ENCODE results near the gene AMPD3. TPM values are rescaled to one million over a fixed set of nuclear protein-coding genes. Genes with fewer than 3 reads are reported as not detected.

AMPD3 gene
- total RNA-seq, 1 donor from 2014 or later = 3.4 TPM

GRCh38 chr11:10456519-10456918 is 1.5 kb downstream of the AMPD3 start:
- TF ChIP-seq CTCF (IDR thresholded peaks at IDR 0.05; ENCODE audit: borderline replicate concordance) = no peak
- Histone ChIP-seq H3K36me3 (no peaks in the 10 kb centered on the region), H3K4me1 (peaks cover 14% of the 10 kb centered on the region), H3K27ac (replicated peaks) (no peak overlapping the region), H3K9me3 (replicated peaks) (no peaks in the 10 kb centered on the region), H3K27me3 (ENCODE audit: low read depth) (peaks cover 29% of the 10 kb centered on the region), H3K4me3 (peak overlapping the region; percentile 48)
- no peak for DNase-seq
- intact Hi-C loops (cut with micrococcal nuclease) = no loop called here

DNA sequence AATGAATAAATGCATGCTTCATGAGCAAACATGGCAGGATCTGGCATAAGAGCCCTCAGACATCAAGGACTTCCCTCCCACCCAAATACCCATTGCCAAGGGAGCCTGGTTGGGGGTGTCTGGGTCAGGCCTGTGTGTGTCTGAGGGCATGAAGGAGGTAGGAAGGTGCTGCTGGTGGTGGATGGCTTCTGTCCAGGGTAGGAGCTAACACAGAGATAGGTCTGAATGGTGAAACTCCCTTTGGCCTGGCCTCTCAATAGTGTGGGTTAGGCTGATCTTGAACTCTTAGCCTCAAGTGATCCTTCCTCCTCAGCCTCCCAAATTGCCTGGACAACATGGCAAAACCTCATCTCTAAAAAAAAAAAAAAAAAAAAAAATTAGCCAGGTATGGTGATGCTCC is 2.8 kb downstream of the AMPD3 start:
- Histone ChIP-seq H3K27me3 (ENCODE audit: low read depth) (peaks cover 21% of the 10 kb centered on the region), H3K4me3 (no peak overlapping the region), H3K4me1 (peaks cover 12% of the 10 kb centered on the region), H3K9me3 (replicated peaks) (no peaks in the 10 kb centered on the region), H3K27ac (replicated peaks) (no peak overlapping the region), H3K36me3 (no peaks in the 10 kb centered on the region)
- intact Hi-C loops (cut with micrococcal nuclease) = no loop called here
- TF ChIP-seq CTCF (IDR thresholded peaks at IDR 0.05; ENCODE audit: borderline replicate concordance) = no peak
- DNase-seq = no peak

DNA sequence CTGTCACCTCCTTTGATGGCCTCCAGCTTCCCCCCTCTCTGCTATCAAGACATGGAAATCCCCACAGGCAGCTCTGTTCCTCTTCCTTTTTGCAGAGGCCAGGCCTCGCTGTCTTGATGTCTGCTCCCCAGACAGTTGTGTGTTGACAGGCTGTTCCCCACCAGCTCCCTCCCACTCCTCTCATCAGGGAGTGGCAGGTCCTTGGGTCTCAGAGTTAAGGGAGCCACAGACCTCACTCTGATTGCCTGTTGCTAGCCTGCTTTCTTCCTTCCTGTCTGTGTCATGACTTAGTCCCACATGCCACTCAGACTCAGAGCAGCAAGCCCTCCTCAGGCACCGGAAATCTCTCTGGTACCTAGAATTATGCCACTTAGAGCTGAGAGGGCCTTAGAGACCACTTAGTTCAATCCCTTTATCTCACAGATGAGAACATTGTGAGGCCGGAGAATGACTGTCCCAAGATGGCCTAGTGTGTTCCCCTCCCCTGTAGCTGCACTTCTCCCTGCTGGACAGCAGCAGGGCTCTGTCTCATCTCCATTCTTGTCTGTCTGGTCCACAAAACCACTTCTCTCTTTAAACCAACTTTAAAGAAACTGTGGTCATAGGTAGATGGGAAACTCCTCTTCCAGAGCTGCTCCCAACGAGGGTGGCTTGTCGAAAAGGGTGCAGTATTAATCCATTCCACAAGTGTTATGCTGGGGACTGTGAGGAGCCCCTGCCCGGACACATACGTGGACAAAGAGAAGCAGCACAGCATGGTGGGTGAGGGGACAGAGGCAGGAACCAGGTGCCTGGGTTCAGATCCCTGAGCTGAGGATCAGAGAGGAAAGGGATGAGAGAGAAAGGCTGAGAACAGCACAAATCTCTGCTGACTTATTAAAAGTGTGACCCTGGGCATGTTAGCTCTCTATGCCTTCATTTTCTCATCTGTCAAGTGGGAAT is 4.2 kb downstream of the AMPD3 start:
- peak overlapping the region; percentile 12 for H3K27ac ChIP-seq (replicated peaks)
- peaks cover 12% of the 10 kb centered on the region for H3K4me1 ChIP-seq
- H3K9me3 ChIP-seq (replicated peaks) = no peaks in the 10 kb centered on the region
- DNase-seq = no peak
- no peak for TF ChIP-seq CTCF (IDR thresholded peaks at IDR 0.05; ENCODE audit: borderline replicate concordance)
- H3K27me3 ChIP-seq (ENCODE audit: low read depth) = peaks cover 13% of the 10 kb centered on the region
- H3K4me3 ChIP-seq = no peak overlapping the region
- intact Hi-C loops (cut with micrococcal nuclease) = no loop called here
- no peaks in the 10 kb centered on the region for H3K36me3 ChIP-seq

- H3K27ac ChIP-seq (replicated peaks) = no peak overlapping the region
- peaks cover under 1% of the 10 kb centered on the region for H3K27me3 ChIP-seq (ENCODE audit: low read depth)
- H3K9me3 ChIP-seq (replicated peaks) = no peaks in the 10 kb centered on the region
- TF ChIP-seq CTCF (IDR thresholded peaks at IDR 0.05; ENCODE audit: borderline replicate concordance) = no peak
- peaks cover 10% of the 10 kb centered on the region for H3K4me1 ChIP-seq
- no peak for DNase-seq
- intact Hi-C loops (cut with micrococcal nuclease) = no loop called here
- no peaks in the 10 kb centered on the region for H3K36me3 ChIP-seq
- H3K4me3 ChIP-seq = no peak overlapping the region
Measured at GRCh38 chr11:10460611-10461275, 5.7 kb downstream of the AMPD3 start.

DNA sequence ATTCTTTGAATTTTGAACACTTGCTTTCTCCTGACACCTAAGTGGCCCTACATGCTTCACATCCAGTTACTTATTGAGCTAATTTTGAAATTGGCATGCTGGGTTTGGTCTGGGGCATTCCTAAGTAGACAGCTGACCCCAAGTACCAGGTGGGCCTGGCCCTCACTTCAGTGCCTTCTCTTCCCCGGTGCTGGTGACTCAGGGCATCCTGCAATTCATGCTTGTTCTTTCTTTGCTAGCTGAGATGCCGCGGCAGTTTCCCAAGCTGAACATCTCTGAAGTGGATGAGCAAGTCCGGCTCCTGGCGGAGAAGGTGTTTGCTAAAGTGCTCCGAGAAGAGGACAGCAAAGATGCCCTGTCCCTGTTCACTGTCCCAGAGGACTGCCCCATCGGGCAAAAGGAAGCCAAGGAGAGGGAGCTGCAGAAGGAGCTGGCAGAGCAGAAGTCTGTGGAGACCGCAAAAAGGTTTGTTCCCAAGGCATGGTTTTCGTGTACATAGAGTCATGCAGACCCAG is 6.3 kb downstream of the AMPD3 start:
- H3K27ac ChIP-seq (replicated peaks) = no peak overlapping the region
- no peaks in the 10 kb centered on the region for H3K36me3 ChIP-seq
- no peaks in the 10 kb centered on the region for H3K27me3 ChIP-seq (ENCODE audit: low read depth)
- TF ChIP-seq CTCF (IDR thresholded peaks at IDR 0.05; ENCODE audit: borderline replicate concordance) = no peak
- intact Hi-C loops (cut with micrococcal nuclease) = no loop called here
- H3K9me3 ChIP-seq (replicated peaks) = no peaks in the 10 kb centered on the region
- DNase-seq = no peak
- H3K4me1 ChIP-seq = peaks cover 5% of the 10 kb centered on the region
- no peak overlapping the region for H3K4me3 ChIP-seq

All from left ventricle myocardium inferior (tissue), 1 donor.